ENCODE data around the gene AMACR.
"Not testable (repeated sequence)": the region's sequence is repeated elsewhere in the genome, so short reads cannot be mapped to it uniquely, and the experiment has no call there.

Gene AMACR

DNA sequence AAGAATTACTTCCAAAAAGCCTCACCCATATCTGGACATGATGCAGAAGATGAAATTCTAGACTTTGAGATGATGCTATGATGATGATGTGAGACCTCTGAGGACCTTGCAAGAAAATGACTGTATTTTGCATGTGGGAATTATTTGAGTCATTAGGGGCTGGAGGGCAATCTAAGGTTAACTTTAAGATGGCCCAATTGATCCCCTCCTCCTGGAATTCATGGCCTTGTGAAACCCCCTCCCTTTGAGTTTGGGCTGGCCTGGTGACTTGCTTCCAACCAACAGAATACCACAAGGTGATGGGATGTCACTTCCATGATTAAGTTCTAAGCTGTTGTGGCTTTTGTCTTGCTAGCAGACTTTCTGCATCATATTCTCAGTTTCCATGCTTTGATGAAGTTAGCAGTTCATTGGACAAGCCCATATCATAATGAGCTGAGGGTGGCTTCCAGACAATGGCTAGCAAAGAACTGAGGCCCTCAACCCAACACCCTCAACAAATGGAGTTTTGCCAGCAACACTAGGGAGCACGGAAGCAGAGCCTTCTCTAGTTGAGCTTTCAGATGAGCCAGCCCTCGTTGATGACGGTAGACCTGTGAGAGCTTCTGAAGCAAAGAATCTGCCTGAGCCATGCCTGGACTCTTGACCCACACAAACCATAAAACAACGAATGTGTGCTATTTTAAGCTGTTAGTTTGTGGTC is 7.4 kb upstream of the AMACR start:
- FAIRE-seq (no peak), DNase-seq (ENCODE audit: insufficient read length, low spot score) (no peak)
- no peak for TF ChIP-seq PAX5 (IDR thresholded peaks at IDR 0.05; ENCODE audit: insufficient read depth, low read length, severe bottlenecking)
- TF ChIP-seq POLR2AphosphoS5 (IDR thresholded peaks at IDR 0.05; ENCODE audit: low read depth, low read length): no peak
- TF ChIP-seq POLR2A (IDR thresholded peaks at IDR 0.05; ENCODE audit: low read depth, low read length): no peak
- no peak for TF ChIP-seq SPI1 (IDR thresholded peaks at IDR 0.05; ENCODE audit: low read depth, low read length)
- no peak for TF ChIP-seq TAF1 (IDR thresholded peaks at IDR 0.05; ENCODE audit: low read depth, low read length)
- no peak for TF ChIP-seq POU2F2 (IDR thresholded peaks at IDR 0.05; ENCODE audit: low read depth, low read length)

DNA sequence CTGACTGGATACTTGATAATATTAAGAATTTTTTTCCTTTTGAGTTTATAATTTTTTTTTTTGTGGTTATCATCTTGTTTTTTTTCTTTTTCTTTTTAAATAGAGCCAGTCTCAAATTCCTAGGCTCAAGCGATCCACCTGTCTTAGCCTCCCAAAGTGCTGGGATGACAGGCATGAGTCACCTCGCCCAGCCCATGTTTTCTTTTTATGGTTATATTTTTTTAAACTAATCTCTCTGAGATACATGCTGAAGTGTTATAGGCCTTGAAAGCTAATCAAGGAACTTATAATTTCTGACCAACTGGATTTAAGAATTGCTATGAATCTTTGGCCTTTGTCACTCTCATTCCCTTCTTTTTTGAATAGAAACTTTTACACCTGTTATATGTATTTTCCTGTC is 6.8 kb upstream of the AMACR start:
- FAIRE-seq (no peak), DNase-seq (ENCODE audit: insufficient read length, low spot score) (no peak)
- no peak for TF ChIP-seq POU2F2 (IDR thresholded peaks at IDR 0.05; ENCODE audit: low read depth, low read length)
- TF ChIP-seq TAF1 (IDR thresholded peaks at IDR 0.05; ENCODE audit: low read depth, low read length): no peak
- no peak for TF ChIP-seq POLR2A (IDR thresholded peaks at IDR 0.05; ENCODE audit: low read depth, low read length)

DNA sequence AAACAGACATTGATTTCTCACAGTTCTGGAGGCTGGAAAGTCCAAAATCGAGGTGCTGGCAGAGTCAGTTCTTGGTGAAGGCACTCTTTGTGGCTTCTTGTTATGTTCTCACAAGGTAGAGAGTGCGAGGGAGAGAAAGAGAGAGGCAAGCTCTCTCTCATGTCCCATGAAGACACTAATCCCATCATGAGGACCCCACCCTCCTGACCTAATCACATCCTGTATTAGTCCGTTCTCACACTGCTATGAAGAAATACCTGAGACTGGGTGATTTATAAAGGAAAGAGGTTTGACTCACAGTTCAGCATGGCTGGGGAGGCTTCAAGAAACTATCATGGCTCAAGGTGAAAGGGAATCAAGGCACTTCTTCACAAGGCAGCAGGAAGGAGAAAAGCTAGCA is 5.7 kb upstream of the AMACR start:
- no peak for TF ChIP-seq SPI1 (IDR thresholded peaks at IDR 0.05; ENCODE audit: low read depth, low read length)
- no peak for TF ChIP-seq POU2F2 (IDR thresholded peaks at IDR 0.05; ENCODE audit: low read depth, low read length)
- no peak for TF ChIP-seq PAX5 (IDR thresholded peaks at IDR 0.05; ENCODE audit: insufficient read depth, low read length, severe bottlenecking)
- no peak for TF ChIP-seq POLR2AphosphoS5 (IDR thresholded peaks at IDR 0.05; ENCODE audit: low read depth, low read length)
- TF ChIP-seq TAF1 (IDR thresholded peaks at IDR 0.05; ENCODE audit: low read depth, low read length): no peak
- TF ChIP-seq POLR2A (IDR thresholded peaks at IDR 0.05; ENCODE audit: low read depth, low read length): no peak
- DNase-seq (ENCODE audit: insufficient read length, low spot score) (no peak), FAIRE-seq (no peak)

DNA sequence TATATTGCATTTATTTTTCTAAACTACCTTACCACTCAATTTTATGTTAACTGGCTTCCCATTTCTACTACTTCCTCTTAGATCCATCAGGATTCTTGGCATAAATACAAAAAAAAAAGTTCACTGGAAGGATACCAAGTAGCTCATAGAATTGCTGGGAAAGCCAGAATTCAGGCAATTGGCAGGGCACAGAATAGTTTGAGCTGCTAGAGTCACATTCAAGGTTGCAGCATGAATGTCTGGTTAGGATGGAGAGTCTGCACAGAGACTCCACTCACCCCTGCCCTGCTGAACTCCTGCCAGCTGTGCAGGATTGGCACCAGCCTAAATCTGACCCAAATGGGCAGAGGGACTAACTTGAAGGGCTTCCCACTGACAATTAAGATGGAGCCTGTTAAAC is 4.9 kb upstream of the AMACR start:
- DNase-seq (ENCODE audit: insufficient read length, low spot score) (no peak), FAIRE-seq (no peak)
- no peak for TF ChIP-seq SPI1 (IDR thresholded peaks at IDR 0.05; ENCODE audit: low read depth, low read length)
- no peak for TF ChIP-seq POLR2A (IDR thresholded peaks at IDR 0.05; ENCODE audit: low read depth, low read length)
- no peak for TF ChIP-seq POU2F2 (IDR thresholded peaks at IDR 0.05; ENCODE audit: low read depth, low read length)
- no peak for TF ChIP-seq POLR2AphosphoS5 (IDR thresholded peaks at IDR 0.05; ENCODE audit: low read depth, low read length)
- TF ChIP-seq PAX5 (IDR thresholded peaks at IDR 0.05; ENCODE audit: insufficient read depth, low read length, severe bottlenecking): no peak
- no peak for TF ChIP-seq TAF1 (IDR thresholded peaks at IDR 0.05; ENCODE audit: low read depth, low read length)

GRCh38 chr5:34011536-34011935 is 3.7 kb upstream of the AMACR start:
- FAIRE-seq: no peak
- no peak for DNase-seq (ENCODE audit: insufficient read length, low spot score)
- TF ChIP-seq POLR2AphosphoS5 (IDR thresholded peaks at IDR 0.05; ENCODE audit: low read depth, low read length): no peak
- TF ChIP-seq TAF1 (IDR thresholded peaks at IDR 0.05; ENCODE audit: low read depth, low read length): no peak
- TF ChIP-seq POU2F2 (IDR thresholded peaks at IDR 0.05; ENCODE audit: low read depth, low read length): no peak
- TF ChIP-seq PAX5 (IDR thresholded peaks at IDR 0.05; ENCODE audit: insufficient read depth, low read length, severe bottlenecking): no peak
- TF ChIP-seq SPI1 (IDR thresholded peaks at IDR 0.05; ENCODE audit: low read depth, low read length): no peak
- no peak for TF ChIP-seq POLR2A (IDR thresholded peaks at IDR 0.05; ENCODE audit: low read depth, low read length)

- not testable (repeated sequence) for FAIRE-seq; DNase-seq (ENCODE audit: insufficient read length, low spot score)
Measured at GRCh38 chr5:34010146-34010545, 2.3 kb upstream of the AMACR start.

DNA sequence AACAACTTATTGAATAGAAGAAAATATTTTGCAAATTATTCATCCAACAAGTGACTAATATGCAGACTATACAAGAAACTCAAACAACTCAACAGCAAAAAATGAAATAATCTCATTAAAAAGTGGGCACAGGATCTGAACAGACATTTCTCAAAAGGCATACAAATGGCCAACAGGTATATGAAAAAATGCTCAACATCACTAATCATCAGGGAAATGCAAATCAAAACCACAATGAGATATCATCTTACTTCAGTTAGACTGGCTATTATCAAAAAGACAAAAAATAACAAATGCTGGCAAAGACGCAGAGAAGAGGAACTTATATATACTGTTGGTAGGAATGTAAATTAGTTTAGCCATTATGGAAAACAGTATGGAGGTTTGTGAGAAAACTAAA is 1.8 kb upstream of the AMACR start:
- FAIRE-seq: no peak

DNA sequence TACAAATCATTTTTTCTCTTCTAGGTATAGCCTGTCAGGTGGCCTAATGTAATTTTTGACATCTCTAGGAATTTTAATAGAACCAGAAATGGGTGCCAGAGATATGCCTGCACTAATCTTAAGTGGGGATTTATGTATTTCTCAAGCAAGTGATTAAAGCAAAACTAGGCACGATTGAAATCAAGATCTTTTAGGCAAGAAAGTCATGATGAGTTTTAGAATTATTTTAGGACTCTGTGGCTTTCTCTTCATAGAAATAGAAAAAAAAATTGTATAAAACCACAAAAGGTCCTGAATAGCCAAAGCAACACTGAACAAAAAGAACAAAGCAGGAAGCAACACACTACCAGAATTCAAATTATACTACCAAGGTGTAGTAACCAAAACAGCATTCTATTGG is 952 bp upstream of the AMACR start:
- no peak for FAIRE-seq
- TF ChIP-seq PAX5 (IDR thresholded peaks at IDR 0.05; ENCODE audit: insufficient read depth, low read length, severe bottlenecking): no peak
- no peak for TF ChIP-seq SPI1 (IDR thresholded peaks at IDR 0.05; ENCODE audit: low read depth, low read length)
- no peak for TF ChIP-seq POLR2A (IDR thresholded peaks at IDR 0.05; ENCODE audit: low read depth, low read length)
- no peak for TF ChIP-seq POU2F2 (IDR thresholded peaks at IDR 0.05; ENCODE audit: low read depth, low read length)
- no peak for TF ChIP-seq TAF1 (IDR thresholded peaks at IDR 0.05; ENCODE audit: low read depth, low read length)
- TF ChIP-seq POLR2AphosphoS5 (IDR thresholded peaks at IDR 0.05; ENCODE audit: low read depth, low read length): no peak

More for the DNA sequence above, 1.8 kb upstream of the AMACR start:
- no peak for DNase-seq (ENCODE audit: insufficient read length, low spot score)
- TF ChIP-seq POU2F2 (IDR thresholded peaks at IDR 0.05; ENCODE audit: low read depth, low read length) (no peak), PAX5 (IDR thresholded peaks at IDR 0.05; ENCODE audit: insufficient read depth, low read length, severe bottlenecking) (no peak), POLR2AphosphoS5 (IDR thresholded peaks at IDR 0.05; ENCODE audit: low read depth, low read length) (no peak), SPI1 (IDR thresholded peaks at IDR 0.05; ENCODE audit: low read depth, low read length) (no peak), POLR2A (IDR thresholded peaks at IDR 0.05; ENCODE audit: low read depth, low read length) (no peak), TAF1 (IDR thresholded peaks at IDR 0.05; ENCODE audit: low read depth, low read length) (no peak)

GRCh38 chr5:34007201-34007620 is 639 bp downstream of the AMACR start:
- TF ChIP-seq TAF1 (IDR thresholded peaks at IDR 0.05; ENCODE audit: low read depth, low read length) (no peak), PAX5 (IDR thresholded peaks at IDR 0.05; ENCODE audit: insufficient read depth, low read length, severe bottlenecking) (no peak), POLR2AphosphoS5 (IDR thresholded peaks at IDR 0.05; ENCODE audit: low read depth, low read length) (no peak), SPI1 (IDR thresholded peaks at IDR 0.05; ENCODE audit: low read depth, low read length) (no peak), POLR2A (IDR thresholded peaks at IDR 0.05; ENCODE audit: low read depth, low read length) (no peak), POU2F2 (IDR thresholded peaks at IDR 0.05; ENCODE audit: low read depth, low read length) (no peak)
- no peak for FAIRE-seq
- no peak for DNase-seq (ENCODE audit: insufficient read length, low spot score)

More for the DNA sequence above, 952 bp upstream of the AMACR start:
- DNase-seq (ENCODE audit: insufficient read length, low spot score): no peak

GRCh38 chr5:34005681-34006080 is 2.2 kb downstream of the AMACR start:
- DNase-seq (ENCODE audit: insufficient read length, low spot score) (no peak), FAIRE-seq (no peak)

More at GRCh38 chr5:34005681-34006080, 2.2 kb downstream of the AMACR start:
- no peak for TF ChIP-seq PAX5 (IDR thresholded peaks at IDR 0.05; ENCODE audit: insufficient read depth, low read length, severe bottlenecking)
- TF ChIP-seq POLR2AphosphoS5 (IDR thresholded peaks at IDR 0.05; ENCODE audit: low read depth, low read length): no peak
- TF ChIP-seq POU2F2 (IDR thresholded peaks at IDR 0.05; ENCODE audit: low read depth, low read length): no peak
- no peak for TF ChIP-seq POLR2A (IDR thresholded peaks at IDR 0.05; ENCODE audit: low read depth, low read length)
- no peak for TF ChIP-seq SPI1 (IDR thresholded peaks at IDR 0.05; ENCODE audit: low read depth, low read length)
- TF ChIP-seq TAF1 (IDR thresholded peaks at IDR 0.05; ENCODE audit: low read depth, low read length): no peak

Data from GM12891 (cell line).